GM06990 (cell line): Measurements from ENCODE around the gene PLPP4.
A peak's percentile ranks its signal among the peaks of the same experiment; 100 is the strongest.

Experiments
- DNase-seq: peaks from one replicate; pipeline ENCODE4 v3.0.0-alpha.2; 2011; ENCODE audit not compliant: insufficient read length; ENCODE audit errors: extremely low read depth
- H3K27me3 ChIP-seq: replicated peaks from 2 replicates; pipeline ENCODE4 v1.6.0; 2011; ENCODE audit warnings: low read length; ENCODE audit not compliant: control insufficient read depth, insufficient read depth
- H3K36me3 ChIP-seq: 2 replicates; pipeline ENCODE4 v1.5.1; 2011; ENCODE audit warnings: low read length; ENCODE audit not compliant: control insufficient read depth, insufficient read depth
- H3K4me3 ChIP-seq: replicated peaks from 2 replicates; pipeline ENCODE4 v1.5.1; 2011; ENCODE audit warnings: low read depth, mild to moderate bottlenecking, control low read depth, low read length
- CTCF ChIP-seq: IDR thresholded peaks from 2 replicates; pipeline ENCODE4 v1.5.1; 2011; ENCODE audit warnings: low read length, control low read depth, mild to moderate bottlenecking, inconsistent platforms; ENCODE audit not compliant: insufficient read depth, poor library complexity, severe bottlenecking

Gene PLPP4

DNA sequence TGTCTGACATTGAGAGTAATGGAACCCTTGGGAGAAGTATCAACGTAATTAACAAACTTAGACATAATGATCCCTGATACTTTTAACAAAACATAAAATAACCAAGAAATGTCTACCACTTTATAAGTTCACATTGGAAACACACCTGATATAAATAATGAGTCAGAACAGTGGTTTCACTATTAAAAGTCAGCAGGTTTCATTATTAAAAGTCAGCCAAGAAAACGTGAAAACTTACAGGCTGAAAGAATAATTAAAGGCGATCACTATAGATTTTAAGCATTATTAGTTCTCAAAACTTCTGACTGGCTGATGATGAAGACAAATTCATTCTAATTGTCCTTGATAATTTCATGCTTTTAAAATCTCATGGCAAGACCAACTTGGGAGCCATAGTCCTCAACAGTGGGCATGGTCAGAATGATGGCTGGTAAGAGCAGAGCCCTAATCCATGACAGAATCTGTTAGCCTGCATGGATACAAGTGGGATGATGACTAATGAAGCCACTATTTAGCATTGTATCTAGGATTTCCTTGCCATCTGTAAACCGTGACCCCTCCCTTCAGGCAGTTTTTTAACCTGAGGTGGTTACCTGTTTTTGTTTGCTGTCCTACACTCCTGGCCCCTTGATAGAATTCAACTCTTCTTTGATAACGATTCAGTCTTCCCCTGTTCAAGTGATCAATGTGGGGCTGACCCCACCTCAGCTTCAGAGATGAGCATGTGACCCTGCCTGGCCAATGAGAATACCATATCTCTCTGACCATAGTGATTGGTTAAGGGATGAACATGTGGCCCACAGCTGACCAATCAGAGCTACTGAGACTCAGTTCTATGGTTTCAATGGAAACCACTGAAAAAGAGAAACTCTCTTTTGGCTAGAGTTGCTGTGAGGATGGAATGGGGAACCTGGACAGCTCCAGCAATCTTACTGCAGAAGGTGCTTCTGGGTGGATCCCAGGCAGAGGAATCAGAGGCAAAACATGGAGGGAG, 151.0 kb downstream of the PLPP4 start:
- TF ChIP-seq CTCF, result no peak
- H3K36me3 ChIP-seq, result no peaks in the 10 kb centered on the region
- H3K27me3 ChIP-seq, result no peaks in the 10 kb centered on the region
- peak; percentile 56 for DNase-seq
- H3K4me3 ChIP-seq, result no peak overlapping the region

GRCh38 chr10:120609006-120609405, 152.0 kb downstream of the PLPP4 start:
- DNase-seq, result no peak
- no peaks in the 10 kb centered on the region for H3K36me3 ChIP-seq
- TF ChIP-seq CTCF, result no peak
- H3K4me3 ChIP-seq, result no peak overlapping the region
- H3K27me3 ChIP-seq, result no peaks in the 10 kb centered on the region

DNA sequence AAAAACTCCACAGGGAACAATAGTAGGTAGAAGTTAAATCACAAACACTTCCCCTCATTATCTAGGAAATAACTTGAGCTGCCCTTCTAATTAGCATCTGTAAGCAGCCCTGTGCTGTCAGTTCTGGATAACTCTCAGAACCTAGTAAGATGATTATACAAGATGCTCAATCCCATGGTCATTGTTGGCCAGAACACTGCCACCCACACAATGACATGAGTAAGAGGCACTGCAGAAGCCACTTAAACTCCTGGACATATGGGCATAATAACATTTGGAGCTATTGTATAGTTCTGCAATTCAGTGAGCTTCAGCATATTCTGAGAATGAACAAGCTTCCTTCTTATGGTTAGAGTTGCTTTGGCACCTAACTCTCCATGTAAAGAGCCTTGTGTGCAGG, 153.8 kb downstream of the PLPP4 start:
- H3K4me3 ChIP-seq, result no peak overlapping the region
- no peaks in the 10 kb centered on the region for H3K36me3 ChIP-seq
- H3K27me3 ChIP-seq, result no peaks in the 10 kb centered on the region
- TF ChIP-seq CTCF, result no peak
- no peak for DNase-seq

- Histone ChIP-seq H3K27me3 (no peaks in the 10 kb centered on the region), H3K4me3 (no peak overlapping the region), H3K36me3 (no peaks in the 10 kb centered on the region)
- no peak for DNase-seq
- no peak for TF ChIP-seq CTCF
Measured at GRCh38 chr10:120612756-120613155, 155.7 kb downstream of the PLPP4 start.

- no peak for DNase-seq
- no peak overlapping the region for H3K4me3 ChIP-seq
- no peaks in the 10 kb centered on the region for H3K27me3 ChIP-seq
- no peaks in the 10 kb centered on the region for H3K36me3 ChIP-seq
- TF ChIP-seq CTCF, result no peak
Measured at GRCh38 chr10:120613180-120613579, 156.2 kb downstream of the PLPP4 start.

GRCh38 chr10:120614680-120615079, 157.7 kb downstream of the PLPP4 start:
- no peaks in the 10 kb centered on the region for H3K36me3 ChIP-seq
- TF ChIP-seq CTCF, result no peak
- 0 out of 2 replicates have a peak, but pooled peaks cover 1% of the 10 kb centered on the region for H3K27me3 ChIP-seq
- DNase-seq, result no peak
- H3K4me3 ChIP-seq, result no peak overlapping the region
